Measurements from ENCODE around the gene KIAA1958.
"Not testable (repeated sequence)": the region's sequence is repeated elsewhere in the genome, so short reads cannot be mapped to it uniquely, and the experiment has no call there.

Gene KIAA1958

GRCh38 chr9:112555101-112555643, 68.5 kb downstream of the KIAA1958 start:
- DNase-seq (ENCODE audit: low read depth in 2 of 2): no peak

GRCh38 chr9:112555844-112556482, 69.3 kb downstream of the KIAA1958 start:
- DNase-seq (ENCODE audit: low read depth in 2 of 2): no peak

GRCh38 chr9:112556497-112557442, 70.1 kb downstream of the KIAA1958 start:
- DNase-seq (ENCODE audit: low read depth in 2 of 2): no peak

DNA sequence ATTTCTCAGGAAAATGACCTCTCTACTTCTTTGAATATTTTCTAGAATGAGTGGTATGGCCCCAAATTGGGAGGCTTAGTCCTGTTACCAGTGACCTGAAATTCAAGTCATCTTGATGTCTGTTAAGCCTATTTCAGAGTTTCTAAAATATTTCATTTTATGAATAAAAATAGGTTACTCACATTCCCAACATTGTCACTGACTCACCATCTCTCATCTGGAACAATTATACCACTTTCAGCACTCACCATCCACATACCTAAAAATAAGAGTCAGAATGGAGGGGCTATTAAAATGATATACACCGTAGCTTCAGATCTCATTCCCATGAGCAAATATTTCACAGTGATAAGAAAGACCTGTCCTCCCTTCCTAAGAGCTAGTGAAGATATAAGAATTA, 71.8 kb downstream of the KIAA1958 start:
- no peak for DNase-seq (ENCODE audit: low read depth in 2 of 2)

DNA sequence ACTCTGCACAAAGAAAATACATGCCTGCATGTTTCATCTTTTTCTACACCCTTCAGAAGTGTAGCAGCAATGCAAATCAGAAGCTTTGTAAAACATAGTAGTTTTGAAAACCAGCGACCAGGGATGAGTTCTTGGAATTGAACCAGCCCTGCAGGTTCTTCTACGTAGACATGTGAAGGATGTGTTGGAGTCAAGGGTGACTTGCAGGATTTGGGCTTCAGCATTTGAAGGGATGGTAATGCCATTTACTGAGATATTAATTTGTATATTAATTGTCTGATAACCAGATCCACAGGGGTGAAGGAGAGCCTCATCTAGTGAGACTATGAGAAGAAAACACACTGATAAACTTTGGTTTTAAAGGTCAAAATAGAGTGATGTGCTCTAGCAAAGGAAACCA, 72.4 kb downstream of the KIAA1958 start:
- no peak for DNase-seq (ENCODE audit: low read depth in 2 of 2)

DNA sequence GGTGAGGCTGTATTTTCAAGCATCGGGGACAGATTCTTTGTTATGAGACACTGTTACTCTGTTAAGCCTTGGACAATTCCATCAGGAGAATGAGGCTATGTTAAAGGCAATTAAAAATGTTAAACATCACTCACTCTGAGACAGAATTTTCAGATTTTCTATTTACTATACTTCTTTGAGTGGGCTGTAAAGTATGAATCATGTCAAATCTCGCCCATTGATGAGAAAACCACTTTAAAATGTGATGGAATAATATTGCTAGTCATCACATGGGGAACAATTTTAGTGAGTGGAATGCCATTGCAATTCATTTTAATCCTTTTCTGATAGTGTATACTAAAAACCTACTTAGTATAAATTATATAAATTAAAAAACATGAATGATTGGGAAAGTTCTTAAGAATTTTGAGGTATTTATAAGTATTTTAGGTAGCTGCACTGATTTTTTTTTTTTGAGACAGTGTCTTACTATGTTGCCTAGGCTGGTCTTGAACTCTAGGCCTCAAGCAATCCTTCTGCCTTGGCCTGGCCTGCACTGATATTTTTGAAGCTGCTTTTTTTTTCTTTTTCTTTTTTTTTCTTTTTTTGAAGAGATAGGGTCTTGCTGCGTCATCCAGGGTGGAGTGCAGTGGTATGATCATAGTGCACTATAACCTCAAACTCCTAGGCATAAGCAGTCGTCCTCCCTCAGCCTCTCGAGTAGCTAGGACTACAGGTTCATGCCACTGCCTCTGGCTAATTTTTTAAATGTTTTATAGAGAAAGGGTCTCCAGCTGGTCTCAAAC, 73.2 kb downstream of the KIAA1958 start:
- DNase-seq (ENCODE audit: low read depth in 2 of 2): no peak

GRCh38 chr9:112562235-112562958, 75.8 kb downstream of the KIAA1958 start:
- DNase-seq (ENCODE audit: low read depth in 2 of 2): no peak

- DNase-seq (ENCODE audit: low read depth in 2 of 2): no peak
These were observed 82.6 kb downstream of the KIAA1958 start for GRCh38 chr9:112569186-112569585.

- DNase-seq (ENCODE audit: low read depth in 2 of 2): no peak
These were observed 84.1 kb downstream of the KIAA1958 start for GRCh38 chr9:112570671-112571167.

DNA sequence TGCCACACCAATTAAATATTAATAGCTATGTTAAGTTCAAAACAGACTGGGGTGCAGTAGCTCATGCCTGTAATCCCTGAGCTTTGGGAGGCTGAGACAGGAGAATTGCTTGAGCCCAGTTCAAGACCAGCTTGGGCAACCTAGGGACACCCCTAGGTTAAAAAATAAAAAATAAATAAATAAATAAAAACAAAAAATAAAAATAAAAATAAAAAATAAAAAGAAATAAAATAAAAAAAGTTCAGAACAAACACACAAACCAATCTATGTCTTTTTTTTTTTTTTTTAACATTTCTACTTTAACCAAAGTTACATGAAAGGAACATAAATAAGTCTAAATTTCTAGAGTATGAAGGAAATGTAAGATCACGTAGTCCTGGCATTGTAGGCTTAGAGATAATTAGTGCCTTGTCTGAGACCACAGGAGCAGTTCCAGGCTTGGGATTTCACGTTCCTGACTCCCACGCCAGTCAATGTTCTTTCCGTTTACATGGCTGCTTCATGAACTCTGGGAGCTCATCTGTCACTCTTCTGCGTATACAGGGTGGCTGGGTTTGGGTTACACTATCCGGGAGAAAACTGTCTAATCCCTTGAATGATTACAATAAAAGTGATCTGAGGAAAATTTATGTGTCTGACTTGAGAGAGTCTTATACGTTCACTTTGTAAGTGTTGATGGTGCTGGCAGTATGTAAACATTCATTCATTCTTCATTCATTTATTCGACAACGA, 85.2 kb downstream of the KIAA1958 start:
- no peak for DNase-seq (ENCODE audit: low read depth in 2 of 2)

GRCh38 chr9:112572416-112572815, 85.8 kb downstream of the KIAA1958 start:
- DNase-seq (ENCODE audit: low read depth in 2 of 2): no peak

- DNase-seq (ENCODE audit: low read depth in 2 of 2): no peak
These were observed 87.4 kb downstream of the KIAA1958 start for GRCh38 chr9:112574008-112574407.

DNA sequence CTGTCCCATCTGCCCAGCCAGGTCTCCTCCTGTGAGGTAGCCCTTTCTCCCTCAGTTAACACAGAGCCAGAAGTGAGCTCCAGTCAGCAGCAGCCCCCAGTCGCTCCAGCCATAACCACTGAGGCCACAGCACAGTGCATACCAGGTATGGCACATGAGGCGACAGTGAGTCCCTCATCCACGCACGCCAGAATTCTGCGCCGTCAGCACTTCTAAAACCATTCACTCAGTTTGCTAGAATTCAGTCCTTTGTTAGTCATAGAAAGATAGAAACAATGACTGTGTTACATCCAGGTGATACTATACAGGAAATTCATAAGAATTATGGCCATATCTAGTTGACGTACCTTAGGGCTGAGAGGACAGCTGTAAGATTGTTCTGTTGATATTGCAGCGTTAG, 88.5 kb downstream of the KIAA1958 start:
- DNase-seq (ENCODE audit: low read depth in 2 of 2): no peak

DNA sequence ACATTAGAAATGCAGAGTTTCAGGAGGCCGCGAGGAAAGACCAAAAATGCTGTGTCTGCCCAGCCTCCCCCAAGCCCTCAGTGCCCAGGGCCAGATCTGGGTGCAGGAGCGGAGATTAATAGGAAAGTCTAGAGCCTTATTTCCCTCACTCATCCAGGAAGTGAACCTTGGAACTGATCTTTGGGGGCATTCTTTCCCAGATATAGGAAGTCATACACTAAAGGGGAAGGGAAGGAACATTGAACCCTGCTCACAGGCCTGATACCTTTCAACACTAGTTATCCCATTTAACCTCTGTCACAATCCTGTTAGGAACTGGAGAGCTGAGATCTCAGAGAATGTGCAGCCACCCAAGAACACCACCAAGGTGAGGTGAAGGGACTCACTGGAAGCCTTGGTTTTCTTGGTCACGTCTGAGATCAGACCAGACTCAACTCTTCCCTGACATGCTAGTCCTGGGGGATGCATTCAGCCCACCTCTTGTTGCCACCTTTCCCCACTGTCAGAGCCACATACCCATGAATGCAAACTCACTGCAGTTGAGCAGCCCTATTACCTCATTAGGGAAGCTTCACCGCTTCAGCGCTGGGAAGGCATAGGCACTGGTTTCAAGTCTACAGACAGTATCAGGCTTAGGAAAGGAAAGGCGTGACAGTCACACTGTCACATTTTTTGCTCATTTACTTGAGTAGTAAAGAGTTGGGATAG, 95.0 kb downstream of the KIAA1958 start:
- no peak for DNase-seq (ENCODE audit: low read depth in 2 of 2)

DNA sequence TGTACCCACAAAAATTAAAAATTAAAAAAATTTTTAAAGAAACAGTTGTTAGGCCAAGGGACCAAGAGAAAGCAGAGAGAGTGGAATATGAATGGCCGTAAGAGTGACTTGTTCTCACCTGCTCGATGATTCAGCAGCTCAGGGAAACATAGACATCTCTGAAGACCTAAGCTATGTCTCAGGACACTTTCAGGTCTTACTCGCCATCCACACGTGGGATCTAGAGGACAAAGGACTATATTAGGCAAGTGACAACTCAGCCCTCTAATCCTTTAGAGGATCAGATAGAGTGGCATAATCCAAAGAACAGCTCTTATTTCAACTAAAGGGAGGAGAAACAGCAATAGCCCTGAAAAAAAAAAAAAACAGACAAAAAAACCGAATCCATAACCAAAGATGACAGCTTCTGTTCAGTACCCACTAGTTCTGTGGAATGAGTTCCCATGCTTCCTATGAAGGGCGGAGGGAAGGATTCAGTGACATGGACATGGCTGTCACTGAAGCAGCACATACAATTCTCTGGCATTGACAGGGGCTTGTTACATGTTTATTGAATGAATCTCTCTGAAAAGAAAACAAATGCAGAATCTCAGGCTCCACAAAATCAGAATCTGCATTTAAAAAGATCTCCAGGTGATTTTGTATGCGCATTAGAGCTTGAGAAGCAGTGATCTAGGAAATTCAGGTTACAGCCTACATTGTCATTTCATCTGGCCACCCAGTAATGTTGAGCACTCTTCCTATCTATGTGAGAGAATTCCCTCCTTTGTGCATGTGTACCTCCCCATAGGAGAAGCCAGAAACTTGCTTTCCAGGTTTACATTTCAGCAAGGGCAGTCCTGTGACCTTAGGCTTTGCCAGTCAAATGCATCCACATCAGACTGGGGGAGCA, 96.0 kb downstream of the KIAA1958 start:
- no peak for DNase-seq (ENCODE audit: low read depth in 2 of 2)

GRCh38 chr9:112586599-112587155, 100.0 kb downstream of the KIAA1958 start:
- DNase-seq (ENCODE audit: low read depth in 2 of 2): no peak

GRCh38 chr9:112591875-112592274, 105.2 kb downstream of the KIAA1958 start:
- DNase-seq (ENCODE audit: low read depth in 2 of 2): not testable (repeated sequence)

DNA sequence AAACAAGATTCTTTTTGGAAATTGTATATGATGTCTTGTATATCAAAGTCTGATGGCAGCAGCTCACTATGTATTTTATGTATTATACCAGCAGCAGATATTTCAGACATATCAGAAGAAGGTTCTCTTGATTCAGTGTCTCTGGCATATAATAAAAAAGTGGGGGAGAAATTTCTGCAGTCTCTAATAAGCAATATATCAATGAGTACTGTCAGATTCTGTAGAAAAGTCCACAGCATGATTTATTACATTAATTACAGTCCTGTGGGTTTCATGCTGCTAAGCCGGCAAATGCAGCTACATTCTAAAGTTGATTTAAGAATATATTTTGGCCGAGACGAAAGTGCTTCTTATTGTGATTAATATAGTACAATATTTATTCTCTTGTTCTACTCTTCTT, 113.1 kb downstream of the KIAA1958 start:
- no peak for DNase-seq (ENCODE audit: low read depth in 2 of 2)
